ENCODE data around the gene CARD9.

The CARD9 gene

DNA sequence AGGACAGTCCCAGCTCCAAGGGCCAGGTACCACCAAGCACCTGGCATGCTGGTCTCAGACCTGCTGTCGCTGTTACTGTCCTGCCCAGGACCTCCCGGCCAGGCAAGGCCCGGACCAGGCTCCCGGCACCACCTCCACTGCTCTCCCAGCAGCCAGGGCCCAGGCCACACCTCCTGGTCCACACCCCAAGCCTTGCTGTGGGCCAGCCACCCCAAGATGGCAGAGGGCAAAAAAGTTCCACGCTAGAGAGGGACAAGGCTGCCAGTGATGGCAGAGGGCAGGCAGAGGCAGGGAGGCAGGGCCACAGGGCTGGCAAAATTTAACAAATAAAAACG, 11.1 kb downstream of the CARD9 start:
- Histone ChIP-seq H3K4me3 (ENCODE audit: low read depth, low read length, poor library complexity, severe bottlenecking) (peak overlapping the region; percentile 75), H3K9me2 (ENCODE audit: low read depth, low read length) (no peaks in the 10 kb centered on the region), H3K9ac (ENCODE audit: low read length) (no peak overlapping the region), H3K27me3 (ENCODE audit: insufficient read depth, low read length) (no peaks in the 10 kb centered on the region; the same call in 1 of the 2 replicates), H3K36me3 (ENCODE audit: insufficient read depth, low read length) (no peaks in the 10 kb centered on the region; the same call in 1 of the 2 replicates), H3K79me2 (ENCODE audit: insufficient read depth, low read length) (no peaks in the 10 kb centered on the region), H3K4me2 (ENCODE audit: low read length) (peak overlapping the region; percentile 48), H3K27ac (ENCODE audit: low read depth, low read length, poor library complexity, severe bottlenecking) (no peak overlapping the region), H4K20me1 (ENCODE audit: insufficient read depth, low read length) (no peaks in the 10 kb centered on the region), H2AFZ (ENCODE audit: low read length) (no peak overlapping the region), H3K9me3 (ENCODE audit: low read length) (no peaks in the 10 kb centered on the region), H3K4me1 (ENCODE audit: insufficient read depth, low read length, severe bottlenecking) (peaks cover 11% of the 10 kb centered on the region), H3F3A (ENCODE audit: insufficient read depth, low read length) (no peaks in the 10 kb centered on the region)
- TF ChIP-seq, protein P1, sequence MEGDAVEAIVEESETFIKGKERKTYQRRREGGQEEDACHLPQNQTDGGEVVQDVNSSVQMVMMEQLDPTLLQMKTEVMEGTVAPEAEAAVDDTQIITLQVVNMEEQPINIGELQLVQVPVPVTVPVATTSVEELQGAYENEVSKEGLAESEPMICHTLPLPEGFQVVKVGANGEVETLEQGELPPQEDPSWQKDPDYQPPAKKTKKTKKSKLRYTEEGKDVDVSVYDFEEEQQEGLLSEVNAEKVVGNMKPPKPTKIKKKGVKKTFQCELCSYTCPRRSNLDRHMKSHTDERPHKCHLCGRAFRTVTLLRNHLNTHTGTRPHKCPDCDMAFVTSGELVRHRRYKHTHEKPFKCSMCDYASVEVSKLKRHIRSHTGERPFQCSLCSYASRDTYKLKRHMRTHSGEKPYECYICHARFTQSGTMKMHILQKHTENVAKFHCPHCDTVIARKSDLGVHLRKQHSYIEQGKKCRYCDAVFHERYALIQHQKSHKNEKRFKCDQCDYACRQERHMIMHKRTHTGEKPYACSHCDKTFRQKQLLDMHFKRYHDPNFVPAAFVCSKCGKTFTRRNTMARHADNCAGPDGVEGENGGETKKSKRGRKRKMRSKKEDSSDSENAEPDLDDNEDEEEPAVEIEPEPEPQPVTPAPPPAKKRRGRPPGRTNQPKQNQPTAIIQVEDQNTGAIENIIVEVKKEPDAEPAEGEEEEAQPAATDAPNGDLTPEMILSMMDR (IDR thresholded peaks at IDR 0.05; ENCODE audit: low read length), result no peak
- no peak for TF ChIP-seq EZH2 (IDR thresholded peaks at IDR 0.05; ENCODE audit: borderline replicate concordance, low read length)

DNA sequence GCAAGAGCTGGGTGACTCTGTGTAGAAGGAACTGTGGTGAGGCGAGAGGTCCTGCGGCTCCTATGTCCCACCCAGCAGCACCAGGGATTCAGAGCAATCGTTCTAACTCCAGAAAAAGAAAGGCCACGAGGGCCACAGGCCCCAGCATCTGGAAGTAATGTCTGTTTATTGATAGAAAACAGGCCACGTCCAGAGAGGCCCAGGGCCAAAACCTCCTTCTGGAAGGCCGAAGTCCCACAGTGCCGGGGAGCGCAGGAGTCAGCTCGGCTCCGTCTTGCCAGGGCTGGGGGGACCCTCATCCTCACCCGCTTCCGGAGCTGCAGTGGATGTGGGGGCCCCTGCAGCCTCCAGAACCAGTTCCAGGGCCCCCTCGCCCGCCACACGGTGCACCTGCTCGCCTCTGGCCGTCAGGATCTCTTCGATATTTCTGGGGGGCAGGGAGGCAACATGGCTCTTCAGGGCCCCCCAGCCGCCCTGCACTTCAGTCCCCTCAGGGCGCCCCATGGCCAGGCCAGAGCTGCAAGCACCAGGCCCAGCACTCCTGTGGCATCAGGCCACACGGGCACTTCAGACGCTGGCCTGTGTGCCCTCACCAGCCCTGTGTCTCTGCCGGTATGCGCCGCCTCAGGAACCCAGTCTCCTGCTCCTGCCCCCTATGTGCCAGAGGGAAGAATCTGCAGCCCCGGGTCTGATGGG, 11.6 kb downstream of the CARD9 start:
- H3K9me3 ChIP-seq (ENCODE audit: low read length), result no peaks in the 10 kb centered on the region
- H3K9me2 ChIP-seq (ENCODE audit: low read depth, low read length), result no peaks in the 10 kb centered on the region
- no peaks in the 10 kb centered on the region; the same call in 1 of the 2 replicates for H3K36me3 ChIP-seq (ENCODE audit: insufficient read depth, low read length)
- no peak overlapping the region for H3K4me2 ChIP-seq (ENCODE audit: low read length)
- H3K79me2 ChIP-seq (ENCODE audit: insufficient read depth, low read length), result no peaks in the 10 kb centered on the region
- peaks cover 11% of the 10 kb centered on the region for H3K4me1 ChIP-seq (ENCODE audit: insufficient read depth, low read length, severe bottlenecking)
- no peak overlapping the region for H3K9ac ChIP-seq (ENCODE audit: low read length)
- H3K27me3 ChIP-seq (ENCODE audit: insufficient read depth, low read length), result peaks cover under 1% of the 10 kb centered on the region; the same call in 1 of the 2 replicates
- H3K27ac ChIP-seq (ENCODE audit: low read depth, low read length, poor library complexity, severe bottlenecking), result no peak overlapping the region
- no peak overlapping the region for H3K4me3 ChIP-seq (ENCODE audit: low read depth, low read length, poor library complexity, severe bottlenecking)
- H4K20me1 ChIP-seq (ENCODE audit: insufficient read depth, low read length), result no peaks in the 10 kb centered on the region
- TF ChIP-seq EZH2 (IDR thresholded peaks at IDR 0.05; ENCODE audit: borderline replicate concordance, low read length), result no peak
- TF ChIP-seq, protein P1 (IDR thresholded peaks at IDR 0.05; ENCODE audit: low read length), result no peak
- no peaks in the 10 kb centered on the region for H3F3A ChIP-seq (ENCODE audit: insufficient read depth, low read length)
- H2AFZ ChIP-seq (ENCODE audit: low read length), result no peak overlapping the region

DNA sequence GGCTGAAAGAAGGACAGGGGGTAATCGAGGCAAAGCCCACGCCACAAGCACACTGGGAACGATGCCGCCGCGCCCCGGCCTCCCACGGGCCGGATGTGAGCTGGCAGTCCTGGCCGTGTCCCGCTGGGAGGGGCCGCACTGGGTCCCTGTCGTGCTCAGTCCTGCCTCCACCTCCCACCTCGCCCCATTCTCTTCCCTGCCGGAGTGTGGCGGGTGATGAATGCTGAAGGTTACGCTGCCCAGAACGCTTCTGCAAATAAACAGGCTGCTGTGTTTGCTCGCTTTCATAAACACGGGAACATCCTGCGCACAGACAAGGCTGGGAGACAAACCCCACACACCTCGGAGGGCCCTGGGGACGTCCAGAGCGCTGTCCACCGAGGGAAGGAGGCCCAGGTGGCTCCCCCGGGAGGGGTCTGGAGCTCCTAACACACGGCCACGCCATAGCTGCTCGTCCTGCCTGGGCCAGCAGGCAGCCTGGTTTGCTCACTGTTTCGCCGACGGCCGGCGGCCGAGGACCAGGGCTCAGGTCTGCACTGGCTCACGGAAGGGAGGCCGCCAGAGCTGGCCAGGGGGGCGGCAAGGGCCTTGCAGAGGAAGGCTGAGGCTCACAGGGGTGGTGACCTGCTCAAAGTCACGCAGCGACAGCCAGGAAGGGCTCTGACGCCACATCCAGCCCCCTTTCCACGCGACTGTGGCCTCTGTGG, 12.3 kb downstream of the CARD9 start:
- Histone ChIP-seq H4K20me1 (ENCODE audit: insufficient read depth, low read length) (no peaks in the 10 kb centered on the region), H3K9ac (ENCODE audit: low read length) (no peak overlapping the region), H3K27me3 (ENCODE audit: insufficient read depth, low read length) (peaks cover 4% of the 10 kb centered on the region; the same call in 1 of the 2 replicates), H3K79me2 (ENCODE audit: insufficient read depth, low read length) (no peaks in the 10 kb centered on the region), H3K4me1 (ENCODE audit: insufficient read depth, low read length, severe bottlenecking) (peaks cover 11% of the 10 kb centered on the region), H3K4me3 (ENCODE audit: low read depth, low read length, poor library complexity, severe bottlenecking) (no peak overlapping the region), H3K4me2 (ENCODE audit: low read length) (no peak overlapping the region), H2AFZ (ENCODE audit: low read length) (no peak overlapping the region), H3K36me3 (ENCODE audit: insufficient read depth, low read length) (no peaks in the 10 kb centered on the region; the same call in 1 of the 2 replicates), H3K9me2 (ENCODE audit: low read depth, low read length) (no peaks in the 10 kb centered on the region), H3K9me3 (ENCODE audit: low read length) (no peaks in the 10 kb centered on the region), H3K27ac (ENCODE audit: low read depth, low read length, poor library complexity, severe bottlenecking) (no peak overlapping the region), H3F3A (ENCODE audit: insufficient read depth, low read length) (no peaks in the 10 kb centered on the region)
- no peak for TF ChIP-seq EZH2 (IDR thresholded peaks at IDR 0.05; ENCODE audit: borderline replicate concordance, low read length)
- TF ChIP-seq, protein P1 (IDR thresholded peaks at IDR 0.05; ENCODE audit: low read length), result no peak

All from OCI-LY1 (cell line).